ENCODE results near the gene TASP1.

- TF ChIP-seq CTCF (IDR thresholded peaks at IDR 0.05; ENCODE audit: insufficient read depth, low read depth, low read length) (no peak), EZH2 (IDR thresholded peaks at IDR 0.05; ENCODE audit: insufficient read depth, low read length) (no peak)
These were observed 220.2 kb downstream of the TASP1 start for GRCh38 chr20:13418263-13419229.
